Stomach smooth muscle (tissue), 2 donors: ENCODE measurements around the gene CCDC39.
"Not testable (repeated sequence)": the region's sequence is repeated elsewhere in the genome, so short reads cannot be mapped to it uniquely, and the experiment has no call there.

Source experiments
- H3K27ac ChIP-seq: one replicate; pipeline ENCODE4 v1.7.0; 2013; ENCODE audit warnings: mild to moderate bottlenecking, low read length, inconsistent platforms
- H3K27me3 ChIP-seq, 2 donors: one replicate each; pipeline ENCODE4 v1.7.0; 2013; ENCODE audit warnings: low read length in 2 of 2; ENCODE audit not compliant: insufficient read depth in 2 of 2, control insufficient read depth in 1 of 2
- H3K36me3 ChIP-seq, 2 donors: one replicate each; pipeline ENCODE4 v1.7.0; 2013; ENCODE audit warnings: low read length in 2 of 2; ENCODE audit not compliant: control insufficient read depth in 2 of 2, insufficient read depth in 2 of 2
- H3K4me1 ChIP-seq: one replicate; pipeline ENCODE4 v1.7.0; 2013; ENCODE audit warnings: low read length; ENCODE audit not compliant: control insufficient read depth, insufficient read depth
- H3K4me3 ChIP-seq, 2 donors: one replicate each; pipeline ENCODE4 v1.7.0; 2013; ENCODE audit warnings: low read length in 2 of 2
- H3K9ac ChIP-seq, 2 donors: one replicate each; pipeline ENCODE4 v1.7.0; 2013; ENCODE audit warnings: low read length in 2 of 2, mild to moderate bottlenecking in 1 of 2
- H3K9me3 ChIP-seq, 2 donors: one replicate each; pipeline ENCODE4 v1.7.0; 2013; ENCODE audit warnings: low read length in 2 of 2; ENCODE audit not compliant: control insufficient read depth in 2 of 2
- donor health status: healthy.
- donor health status: Pancreatic carcinoma.

CCDC39 gene

GRCh38 chr3:180594631-180595558, 84.4 kb downstream of the CCDC39 start:
- no peak overlapping the region for H3K9ac ChIP-seq
- H3K27me3 ChIP-seq = no peaks in the 10 kb centered on the region
- peaks cover 0 to 2% of the 10 kb centered on the region in 2 donors for H3K9me3 ChIP-seq
- H3K27ac ChIP-seq = no peak overlapping the region
- H3K36me3 ChIP-seq = no peaks in the 10 kb centered on the region
- H3K4me3 ChIP-seq = no peak overlapping the region
- no peaks in the 10 kb centered on the region for H3K4me1 ChIP-seq

DNA sequence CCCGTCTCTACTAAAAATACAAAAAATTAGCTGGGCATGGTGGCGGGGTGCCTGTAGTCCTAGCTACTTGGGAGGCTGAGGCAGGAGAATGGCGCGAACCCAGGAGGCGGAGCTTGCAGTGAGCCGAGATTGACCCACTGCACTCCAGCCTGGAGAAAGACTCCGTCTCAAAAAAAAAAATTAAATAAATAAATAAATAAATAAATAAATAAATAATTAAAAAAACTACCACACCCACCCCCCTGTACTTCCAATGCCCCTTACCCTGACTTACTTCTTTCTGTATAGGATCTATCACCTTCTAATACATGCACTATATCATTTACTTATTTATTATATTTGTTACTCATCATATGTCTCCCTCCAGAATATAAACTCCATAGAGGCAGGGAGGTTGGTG, 85.7 kb downstream of the CCDC39 start:
- not testable (repeated sequence) for H3K4me3 ChIP-seq, H3K27me3 ChIP-seq, H3K36me3 ChIP-seq

DNA sequence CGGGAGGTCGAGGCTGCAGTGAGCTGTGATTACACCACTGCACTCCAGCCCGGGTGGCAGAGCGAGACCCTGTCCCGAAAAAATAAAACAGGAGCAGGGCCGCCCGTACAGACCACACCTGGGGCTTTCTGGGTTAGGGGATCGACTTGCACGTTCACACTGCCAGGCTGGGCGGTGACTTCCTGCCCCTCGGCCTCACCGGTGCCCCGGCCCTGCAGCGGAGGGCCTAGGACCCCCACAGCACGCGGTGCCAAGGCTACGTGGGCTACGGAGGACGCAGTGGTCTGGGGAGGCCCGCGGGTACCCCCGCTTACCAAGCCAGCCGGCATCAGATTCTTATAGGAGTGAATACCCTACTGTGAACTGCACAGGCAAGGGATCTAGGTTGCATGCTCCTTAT, 88.9 kb downstream of the CCDC39 start:
- Histone ChIP-seq H3K4me1 (no peaks in the 10 kb centered on the region), H3K36me3 (no peaks in the 10 kb centered on the region), H3K9ac (no peak overlapping the region), H3K9me3 (no peaks in the 10 kb centered on the region), H3K27ac (no peak overlapping the region), H3K4me3 (no peak overlapping the region), H3K27me3 (no peaks in the 10 kb centered on the region)

More for the DNA sequence above, 85.7 kb downstream of the CCDC39 start:
- not testable (repeated sequence) for H3K4me1 ChIP-seq, H3K27ac ChIP-seq, H3K9me3 ChIP-seq, H3K9ac ChIP-seq

DNA sequence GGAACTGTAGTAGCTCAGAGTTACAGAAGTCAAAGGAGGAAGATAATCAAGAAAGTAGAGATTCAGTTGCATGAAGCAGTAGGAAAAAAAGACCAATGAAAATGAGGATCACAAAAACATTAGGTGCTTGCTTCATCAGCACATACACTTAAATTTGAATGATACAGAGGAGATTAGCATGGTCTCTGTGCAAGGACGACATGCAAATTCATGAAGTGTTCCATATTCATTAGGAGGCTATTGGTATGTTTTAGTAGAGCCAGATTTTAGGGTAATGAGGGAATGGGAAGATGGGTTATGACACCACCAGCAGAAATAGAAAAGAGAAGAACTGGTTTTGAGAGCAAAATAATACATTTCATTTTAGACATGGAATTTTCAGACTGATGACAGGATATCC, 98.4 kb downstream of the CCDC39 start:
- Histone ChIP-seq H3K9ac (no peak overlapping the region), H3K36me3 (no peaks in the 10 kb centered on the region), H3K27me3 (no peaks in the 10 kb centered on the region), H3K4me1 (no peaks in the 10 kb centered on the region), H3K4me3 (no peak overlapping the region), H3K9me3 (no peaks in the 10 kb centered on the region), H3K27ac (no peak overlapping the region)

DNA sequence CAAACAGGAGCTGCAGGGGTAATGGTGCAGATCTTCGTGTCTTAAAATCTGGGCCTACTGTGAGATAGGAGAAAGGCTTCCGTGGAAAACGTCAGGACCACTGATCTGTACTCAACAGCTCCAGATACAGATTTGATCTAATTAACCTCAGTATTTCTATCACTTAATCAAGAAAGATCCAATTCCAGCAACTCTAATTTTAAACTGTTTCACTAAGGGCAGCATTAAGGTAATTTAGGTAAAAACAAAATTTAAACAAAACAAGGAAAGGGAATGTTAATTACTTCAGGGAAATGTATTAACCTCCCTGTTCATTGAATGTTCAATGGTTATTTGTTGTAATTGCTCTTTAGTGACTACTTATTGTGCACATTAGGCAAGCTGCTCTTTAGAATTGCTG, 103.7 kb downstream of the CCDC39 start:
- Histone ChIP-seq H3K9ac (no peak overlapping the region), H3K9me3 (peaks cover 0 to 4% of the 10 kb centered on the region in 2 donors), H3K4me3 (no peak overlapping the region), H3K36me3 (no peaks in the 10 kb centered on the region), H3K4me1 (no peaks in the 10 kb centered on the region), H3K27ac (no peak overlapping the region), H3K27me3 (no peaks in the 10 kb centered on the region)

GRCh38 chr3:180571831-180572598, 107.3 kb downstream of the CCDC39 start:
- Histone ChIP-seq H3K9ac (no peak overlapping the region), H3K27ac (no peak overlapping the region), H3K4me3 (no peak overlapping the region), H3K4me1 (no peaks in the 10 kb centered on the region), H3K9me3 (peaks cover 0 to 4% of the 10 kb centered on the region in 2 donors), H3K36me3 (no peaks in the 10 kb centered on the region), H3K27me3 (no peaks in the 10 kb centered on the region)

DNA sequence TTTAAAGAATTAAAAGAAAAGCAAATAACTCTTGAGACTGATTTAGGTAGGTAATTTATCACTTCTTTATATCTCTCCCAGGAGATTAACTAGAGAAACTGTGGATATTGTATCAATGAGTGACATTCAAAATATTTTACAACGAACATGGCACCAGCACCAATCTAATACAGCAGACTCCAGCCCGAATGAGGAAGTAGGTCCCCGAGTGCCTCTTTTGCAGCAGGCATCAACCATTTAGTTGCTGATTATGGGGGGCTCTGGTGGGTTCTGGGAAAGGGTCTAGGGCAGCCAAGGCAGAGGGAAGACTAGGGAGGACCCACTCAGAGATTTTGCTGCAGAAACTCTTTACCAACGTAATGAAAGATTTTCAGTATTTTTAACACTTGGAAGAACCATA, 109.1 kb downstream of the CCDC39 start:
- Histone ChIP-seq H3K9me3 (peaks cover 0 to 4% of the 10 kb centered on the region in 2 donors), H3K4me1 (no peaks in the 10 kb centered on the region), H3K27ac (no peak overlapping the region), H3K4me3 (no peak overlapping the region), H3K36me3 (no peaks in the 10 kb centered on the region), H3K9ac (no peak overlapping the region), H3K27me3 (no peaks in the 10 kb centered on the region)

GRCh38 chr3:180564676-180565075, 114.6 kb downstream of the CCDC39 start:
- H3K9me3 ChIP-seq = no peaks in the 10 kb centered on the region
- H3K27me3 ChIP-seq = no peaks in the 10 kb centered on the region
- no peak overlapping the region for H3K27ac ChIP-seq
- no peaks in the 10 kb centered on the region for H3K36me3 ChIP-seq
- no peak overlapping the region for H3K4me3 ChIP-seq
- H3K9ac ChIP-seq = no peak overlapping the region
- H3K4me1 ChIP-seq = no peaks in the 10 kb centered on the region
